Measurements from ENCODE around the gene GOLPH3.

Gene GOLPH3

DNA sequence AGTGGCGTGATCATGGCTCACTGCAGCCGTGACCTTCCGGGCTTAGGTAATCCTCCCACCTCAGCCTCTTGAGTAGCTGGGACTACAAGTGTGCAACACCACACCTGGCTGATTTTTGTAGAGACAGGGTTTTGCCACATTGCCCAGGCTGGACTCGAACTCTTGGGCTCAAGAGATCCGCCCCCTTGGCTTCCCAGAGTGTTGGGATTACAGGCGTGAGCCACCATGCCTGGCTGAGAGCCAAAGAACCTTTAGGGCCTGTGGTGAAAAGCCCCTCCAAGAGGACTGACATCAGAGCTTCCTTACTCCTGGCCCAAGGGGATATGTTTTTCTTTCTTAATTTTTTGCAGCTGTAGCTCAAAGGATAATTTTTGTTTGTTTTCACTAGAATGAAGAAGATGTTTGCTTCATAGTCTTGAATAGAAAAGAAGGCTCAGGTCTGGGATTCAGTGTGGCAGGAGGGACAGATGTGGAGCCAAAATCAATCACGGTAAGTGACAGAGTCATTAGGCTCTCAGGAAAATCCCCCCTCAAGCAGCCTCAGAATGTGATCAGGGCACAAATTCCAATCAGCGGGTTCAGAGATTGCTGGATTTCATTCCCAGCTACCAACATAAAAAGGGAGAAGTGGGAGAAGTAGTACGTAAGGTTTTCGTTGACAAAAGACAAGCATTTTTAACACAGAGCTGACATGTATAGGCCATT is 77.1 kb downstream of the GOLPH3 start:
- H3K27me3 ChIP-seq (ENCODE audit: low read depth, low read length): no peaks in the 10 kb centered on the region
- H3K27ac ChIP-seq (ENCODE audit: low read length): no peak overlapping the region
- H3K4me3 ChIP-seq (ENCODE audit: low read depth in 1 of 2, low read length in 2 of 2): no peak overlapping the region
- H3K9me3 ChIP-seq (ENCODE audit: control insufficient read depth in 1 of 2, low read length in 2 of 2): no peaks in the 10 kb centered on the region
- H3K4me1 ChIP-seq (ENCODE audit: control insufficient read depth in 1 of 2, insufficient read depth in 2 of 2, low read length in 2 of 2): peaks cover 0 to 24% of the 10 kb centered on the region in 2 donors
- peaks cover 12 to 13% of the 10 kb centered on the region in 2 donors for H3K36me3 ChIP-seq (ENCODE audit: control insufficient read depth in 1 of 2, insufficient read depth in 2 of 2, low read length in 2 of 2)

DNA sequence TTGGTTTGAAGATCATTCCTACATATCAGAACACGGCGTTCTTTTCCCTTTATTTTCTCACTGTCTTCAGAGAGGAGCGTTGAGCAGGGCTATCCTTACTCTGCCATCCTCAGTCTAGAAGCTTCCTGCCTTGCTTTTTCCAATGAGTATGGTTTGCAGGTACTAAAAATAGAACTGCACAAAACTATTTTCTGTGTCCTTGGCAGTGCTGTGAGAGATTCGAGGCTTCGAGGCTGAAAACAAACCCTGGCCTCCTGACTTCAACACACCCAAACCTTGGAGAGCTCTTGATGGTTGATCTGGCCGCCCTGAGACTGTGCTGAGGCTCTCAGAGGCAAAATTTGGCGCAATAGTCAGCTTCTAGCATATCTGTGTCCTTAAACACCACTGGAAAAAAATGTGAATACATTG is 78.9 kb downstream of the GOLPH3 start:
- H3K4me1 ChIP-seq (ENCODE audit: control insufficient read depth in 1 of 2, insufficient read depth in 2 of 2, low read length in 2 of 2): peaks cover 0 to 20% of the 10 kb centered on the region in 2 donors
- no peak overlapping the region for H3K27ac ChIP-seq (ENCODE audit: low read length)
- no peaks in the 10 kb centered on the region for H3K9me3 ChIP-seq (ENCODE audit: control insufficient read depth in 1 of 2, low read length in 2 of 2)
- H3K4me3 ChIP-seq (ENCODE audit: low read depth in 1 of 2, low read length in 2 of 2): no peak overlapping the region
- no peaks in the 10 kb centered on the region for H3K27me3 ChIP-seq (ENCODE audit: low read depth, low read length)
- no peaks in the 10 kb centered on the region for H3K36me3 ChIP-seq (ENCODE audit: control insufficient read depth in 1 of 2, insufficient read depth in 2 of 2, low read length in 2 of 2)

DNA sequence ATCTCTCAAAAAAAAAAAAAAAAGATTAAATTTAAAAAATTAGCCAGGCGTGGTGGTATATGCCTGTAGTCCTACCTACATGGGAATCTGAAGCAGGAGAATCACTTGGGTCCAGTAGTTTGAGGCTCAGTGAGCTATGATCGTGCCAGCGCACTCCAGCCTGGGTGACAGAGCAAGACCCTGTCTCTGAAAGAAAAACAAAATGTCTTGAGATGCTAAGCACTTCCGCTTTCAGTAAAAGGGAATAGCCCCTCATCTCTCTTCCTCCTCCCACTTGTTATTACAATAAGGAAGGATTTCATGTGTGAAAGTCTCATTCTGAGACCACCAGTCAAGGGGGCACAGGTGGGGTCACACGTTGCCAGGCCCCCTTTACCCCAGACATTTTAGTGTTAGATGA is 79.4 kb downstream of the GOLPH3 start:
- Histone ChIP-seq H3K9me3 (ENCODE audit: control insufficient read depth in 1 of 2, low read length in 2 of 2) (no peaks in the 10 kb centered on the region), H3K4me1 (ENCODE audit: control insufficient read depth in 1 of 2, insufficient read depth in 2 of 2, low read length in 2 of 2) (peaks cover 0 to 14% of the 10 kb centered on the region in 2 donors), H3K36me3 (ENCODE audit: control insufficient read depth in 1 of 2, insufficient read depth in 2 of 2, low read length in 2 of 2) (no peaks in the 10 kb centered on the region), H3K27ac (ENCODE audit: low read length) (no peak overlapping the region), H3K4me3 (ENCODE audit: low read depth in 1 of 2, low read length in 2 of 2) (no peak overlapping the region), H3K27me3 (ENCODE audit: low read depth, low read length) (no peaks in the 10 kb centered on the region)

DNA sequence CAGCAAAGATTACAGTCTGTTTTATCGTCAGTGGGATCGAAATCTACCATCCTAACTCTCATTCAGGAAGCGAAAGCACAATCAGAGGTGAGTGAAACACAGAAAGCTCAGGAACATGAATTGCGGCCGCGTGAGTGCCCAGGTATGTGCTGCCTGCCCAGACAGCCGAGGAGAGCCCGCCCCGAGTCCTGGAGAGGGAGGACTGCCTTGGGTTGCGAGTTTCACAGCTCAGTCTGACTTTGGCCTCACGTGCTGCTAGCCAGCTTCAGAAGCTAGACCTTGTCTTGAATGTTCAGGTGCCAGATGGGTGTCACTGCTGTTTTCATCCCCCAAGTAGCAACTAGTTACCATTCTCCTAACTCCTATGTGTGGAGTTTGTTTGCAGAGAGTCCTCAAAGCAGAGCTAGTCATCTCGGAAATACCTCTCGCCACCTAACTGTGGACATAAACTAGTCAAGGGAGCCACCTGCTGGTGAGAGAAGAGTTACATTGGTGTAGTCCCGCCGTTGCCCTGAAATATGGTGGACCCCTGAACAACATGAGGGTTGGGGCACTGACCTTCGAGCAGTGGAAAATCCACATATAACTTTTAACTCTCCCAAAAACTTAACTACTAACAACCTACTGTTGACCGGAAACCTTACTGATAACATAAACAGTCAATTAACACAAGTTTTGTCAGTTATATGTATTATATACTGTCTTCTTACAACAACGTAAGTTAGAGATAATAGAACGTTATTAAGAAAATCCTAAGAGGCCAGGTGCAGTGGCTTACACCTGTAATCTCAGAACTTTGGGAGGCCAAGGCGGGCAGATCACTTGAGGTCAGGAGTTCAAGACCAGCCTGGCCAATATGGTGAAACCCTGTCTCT is 80.9 kb downstream of the GOLPH3 start:
- Histone ChIP-seq H3K36me3 (ENCODE audit: control insufficient read depth in 1 of 2, insufficient read depth in 2 of 2, low read length in 2 of 2) (peaks cover 0 to 2% of the 10 kb centered on the region in 2 donors), H3K4me1 (ENCODE audit: control insufficient read depth in 1 of 2, insufficient read depth in 2 of 2, low read length in 2 of 2) (peaks cover 0 to 5% of the 10 kb centered on the region in 2 donors), H3K9me3 (ENCODE audit: control insufficient read depth in 1 of 2, low read length in 2 of 2) (no peaks in the 10 kb centered on the region), H3K4me3 (ENCODE audit: low read depth in 1 of 2, low read length in 2 of 2) (no peak overlapping the region), H3K27me3 (ENCODE audit: low read depth, low read length) (no peaks in the 10 kb centered on the region), H3K27ac (ENCODE audit: low read length) (no peak overlapping the region)

DNA sequence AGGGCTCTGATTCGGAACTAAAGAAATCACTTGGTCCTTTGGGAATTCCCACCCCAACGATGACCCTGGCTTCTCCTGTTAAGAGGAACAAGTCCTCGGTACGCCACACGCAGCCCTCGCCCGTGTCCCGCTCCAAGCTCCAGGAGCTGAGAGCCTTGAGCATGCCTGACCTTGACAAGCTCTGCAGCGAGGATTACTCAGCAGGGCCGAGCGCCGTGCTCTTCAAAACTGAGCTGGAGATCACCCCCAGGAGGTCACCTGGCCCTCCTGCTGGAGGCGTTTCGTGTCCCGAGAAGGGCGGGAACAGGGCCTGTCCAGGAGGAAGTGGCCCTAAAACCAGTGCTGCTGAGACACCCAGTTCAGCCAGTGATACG is 83.4 kb downstream of the GOLPH3 start:
- peaks cover 0 to 8% of the 10 kb centered on the region in 2 donors for H3K36me3 ChIP-seq (ENCODE audit: control insufficient read depth in 1 of 2, insufficient read depth in 2 of 2, low read length in 2 of 2)
- H3K27me3 ChIP-seq (ENCODE audit: low read depth, low read length): no peaks in the 10 kb centered on the region
- H3K27ac ChIP-seq (ENCODE audit: low read length): no peak overlapping the region
- no peak overlapping the region for H3K4me3 ChIP-seq (ENCODE audit: low read depth in 1 of 2, low read length in 2 of 2)
- no peaks in the 10 kb centered on the region for H3K9me3 ChIP-seq (ENCODE audit: control insufficient read depth in 1 of 2, low read length in 2 of 2)
- peaks cover 0 to 5% of the 10 kb centered on the region in 2 donors for H3K4me1 ChIP-seq (ENCODE audit: control insufficient read depth in 1 of 2, insufficient read depth in 2 of 2, low read length in 2 of 2)

DNA sequence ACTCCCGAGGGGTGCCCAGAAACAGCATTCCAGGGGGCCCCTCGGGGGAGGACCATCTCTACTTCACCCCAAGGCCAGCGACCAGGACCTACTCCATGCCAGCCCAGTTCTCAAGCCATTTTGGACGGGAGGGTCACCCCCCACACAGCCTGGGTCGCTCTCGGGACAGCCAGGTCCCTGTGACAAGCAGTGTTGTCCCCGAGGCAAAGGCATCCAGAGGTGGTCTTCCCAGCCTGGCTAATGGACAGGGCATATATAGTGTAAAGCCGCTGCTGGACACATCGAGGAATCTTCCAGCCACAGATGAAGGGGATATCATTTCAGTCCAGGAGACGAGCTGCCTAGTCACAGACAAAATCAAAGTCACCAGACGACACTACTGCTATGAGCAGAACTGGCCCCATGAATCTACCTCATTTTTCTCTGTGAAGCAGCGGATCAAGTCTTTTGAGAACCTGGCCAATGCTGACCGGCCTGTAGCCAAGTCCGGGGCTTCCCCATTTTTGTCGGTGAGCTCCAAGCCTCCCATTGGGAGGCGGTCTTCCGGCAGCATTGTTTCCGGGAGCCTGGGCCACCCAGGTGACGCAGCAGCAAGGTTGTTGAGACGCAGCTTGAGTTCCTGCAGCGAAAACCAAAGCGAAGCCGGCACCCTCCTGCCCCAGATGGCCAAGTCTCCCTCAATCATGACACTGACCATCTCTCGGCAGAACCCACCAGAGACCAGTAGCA is 83.9 kb downstream of the GOLPH3 start:
- Histone ChIP-seq H3K4me3 (ENCODE audit: low read depth in 1 of 2, low read length in 2 of 2) (no peak overlapping the region), H3K27me3 (ENCODE audit: low read depth, low read length) (no peaks in the 10 kb centered on the region), H3K27ac (ENCODE audit: low read length) (no peak overlapping the region), H3K4me1 (ENCODE audit: control insufficient read depth in 1 of 2, insufficient read depth in 2 of 2, low read length in 2 of 2) (no peaks in the 10 kb centered on the region), H3K9me3 (ENCODE audit: control insufficient read depth in 1 of 2, low read length in 2 of 2) (no peaks in the 10 kb centered on the region), H3K36me3 (ENCODE audit: control insufficient read depth in 1 of 2, insufficient read depth in 2 of 2, low read length in 2 of 2) (peaks cover 0 to 8% of the 10 kb centered on the region in 2 donors)

DNA sequence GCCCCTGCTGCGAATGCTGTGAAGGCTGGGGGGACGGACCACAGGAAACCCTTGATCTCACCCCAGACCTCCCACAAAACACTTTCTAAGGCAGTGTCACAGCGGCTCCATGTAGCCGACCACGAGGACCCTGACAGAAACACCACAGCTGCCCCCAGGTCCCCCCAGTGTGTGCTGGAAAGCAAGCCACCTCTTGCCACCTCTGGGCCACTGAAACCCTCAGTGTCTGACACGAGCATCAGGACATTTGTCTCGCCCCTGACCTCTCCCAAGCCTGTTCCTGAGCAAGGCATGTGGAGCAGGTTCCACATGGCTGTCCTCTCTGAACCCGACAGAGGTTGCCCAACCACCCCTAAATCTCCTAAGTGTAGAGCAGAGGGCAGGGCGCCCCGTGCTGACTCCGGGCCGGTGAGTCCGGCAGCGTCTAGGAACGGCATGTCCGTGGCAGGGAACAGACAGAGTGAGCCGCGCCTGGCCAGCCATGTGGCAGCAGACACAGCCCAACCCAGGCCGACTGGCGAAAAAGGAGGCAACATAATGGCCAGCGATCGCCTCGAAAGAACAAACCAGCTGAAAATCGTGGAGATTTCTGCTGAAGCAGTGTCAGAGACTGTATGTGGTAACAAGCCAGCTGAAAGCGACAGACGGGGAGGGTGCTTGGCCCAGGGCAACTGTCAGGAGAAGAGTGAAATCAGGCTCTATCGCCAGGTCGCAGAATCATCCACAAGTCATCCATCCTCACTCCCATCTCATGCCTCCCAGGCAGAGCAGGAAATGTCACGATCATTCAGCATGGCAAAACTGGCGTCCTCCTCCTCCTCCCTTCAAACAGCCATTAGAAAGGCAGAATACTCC is 84.7 kb downstream of the GOLPH3 start:
- no peaks in the 10 kb centered on the region for H3K9me3 ChIP-seq (ENCODE audit: control insufficient read depth in 1 of 2, low read length in 2 of 2)
- no peaks in the 10 kb centered on the region for H3K4me1 ChIP-seq (ENCODE audit: control insufficient read depth in 1 of 2, insufficient read depth in 2 of 2, low read length in 2 of 2)
- H3K4me3 ChIP-seq (ENCODE audit: low read depth in 1 of 2, low read length in 2 of 2): no peak overlapping the region
- H3K27me3 ChIP-seq (ENCODE audit: low read depth, low read length): no peaks in the 10 kb centered on the region
- H3K27ac ChIP-seq (ENCODE audit: low read length): no peak overlapping the region
- peaks cover 0 to 8% of the 10 kb centered on the region in 2 donors for H3K36me3 ChIP-seq (ENCODE audit: control insufficient read depth in 1 of 2, insufficient read depth in 2 of 2, low read length in 2 of 2)

DNA sequence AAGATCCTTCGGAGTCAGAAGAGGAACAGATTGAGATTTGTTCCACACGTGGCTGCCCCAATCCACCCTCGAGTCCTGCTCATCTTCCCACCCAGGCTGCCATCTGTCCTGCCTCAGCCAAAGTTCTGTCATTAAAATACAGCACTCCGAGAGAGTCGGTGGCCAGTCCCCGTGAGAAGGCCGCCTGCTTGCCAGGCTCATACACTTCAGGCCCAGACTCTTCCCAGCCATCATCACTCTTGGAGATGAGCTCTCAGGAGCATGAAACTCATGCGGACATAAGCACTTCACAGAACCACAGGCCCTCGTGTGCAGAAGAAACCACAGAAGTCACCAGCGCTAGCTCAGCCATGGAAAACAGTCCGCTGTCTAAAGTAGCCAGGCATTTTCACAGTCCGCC is 85.9 kb downstream of the GOLPH3 start:
- H3K4me3 ChIP-seq (ENCODE audit: low read depth in 1 of 2, low read length in 2 of 2): no peak overlapping the region
- H3K27me3 ChIP-seq (ENCODE audit: low read depth, low read length): no peaks in the 10 kb centered on the region
- H3K4me1 ChIP-seq (ENCODE audit: control insufficient read depth in 1 of 2, insufficient read depth in 2 of 2, low read length in 2 of 2): no peaks in the 10 kb centered on the region
- H3K36me3 ChIP-seq (ENCODE audit: control insufficient read depth in 1 of 2, insufficient read depth in 2 of 2, low read length in 2 of 2): peaks cover 0 to 8% of the 10 kb centered on the region in 2 donors
- H3K27ac ChIP-seq (ENCODE audit: low read length): no peak overlapping the region
- H3K9me3 ChIP-seq (ENCODE audit: control insufficient read depth in 1 of 2, low read length in 2 of 2): no peaks in the 10 kb centered on the region

DNA sequence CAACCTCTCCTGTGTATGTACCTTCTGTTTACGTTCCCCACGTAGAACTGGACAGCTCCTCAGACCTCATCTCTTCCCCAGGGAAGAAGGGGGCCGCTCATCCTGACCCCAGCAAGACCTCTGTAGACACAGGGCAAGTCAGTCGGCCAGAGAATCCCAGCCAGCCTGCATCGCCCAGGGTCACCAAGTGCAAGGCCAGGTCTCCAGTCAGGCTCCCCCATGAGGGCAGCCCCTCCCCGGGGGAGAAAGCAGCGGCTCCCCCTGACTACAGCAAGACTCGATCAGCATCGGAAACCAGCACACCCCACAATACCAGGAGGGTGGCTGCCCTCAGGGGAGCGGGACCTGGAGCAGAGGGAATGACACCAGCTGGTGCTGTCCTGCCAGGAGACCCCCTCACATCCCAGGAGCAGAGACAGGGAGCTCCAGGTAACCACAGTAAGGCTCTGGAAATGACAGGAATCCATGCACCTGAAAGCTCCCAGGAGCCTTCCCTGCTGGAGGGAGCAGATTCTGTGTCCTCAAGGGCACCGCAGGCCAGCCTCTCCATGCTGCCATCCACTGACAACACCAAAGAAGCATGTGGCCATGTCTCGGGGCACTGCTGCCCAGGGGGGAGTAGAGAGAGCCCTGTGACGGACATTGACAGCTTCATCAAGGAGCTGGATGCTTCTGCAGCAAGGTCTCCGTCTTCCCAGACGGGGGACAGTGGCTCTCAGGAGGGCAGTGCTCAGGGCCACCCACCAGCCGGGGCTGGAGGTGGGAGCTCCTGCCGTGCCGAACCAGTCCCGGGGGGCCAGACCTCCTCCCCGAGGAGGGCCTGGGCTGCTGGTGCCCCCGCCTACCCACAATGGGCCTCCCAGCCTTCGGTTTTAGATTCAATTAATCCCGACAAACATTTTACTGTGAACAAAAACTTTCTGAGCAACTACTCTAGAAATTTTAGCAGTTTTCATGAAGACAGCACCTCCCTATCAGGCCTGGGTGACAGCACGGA is 86.7 kb downstream of the GOLPH3 start:
- peaks cover 0 to 8% of the 10 kb centered on the region in 2 donors for H3K36me3 ChIP-seq (ENCODE audit: control insufficient read depth in 1 of 2, insufficient read depth in 2 of 2, low read length in 2 of 2)

DNA sequence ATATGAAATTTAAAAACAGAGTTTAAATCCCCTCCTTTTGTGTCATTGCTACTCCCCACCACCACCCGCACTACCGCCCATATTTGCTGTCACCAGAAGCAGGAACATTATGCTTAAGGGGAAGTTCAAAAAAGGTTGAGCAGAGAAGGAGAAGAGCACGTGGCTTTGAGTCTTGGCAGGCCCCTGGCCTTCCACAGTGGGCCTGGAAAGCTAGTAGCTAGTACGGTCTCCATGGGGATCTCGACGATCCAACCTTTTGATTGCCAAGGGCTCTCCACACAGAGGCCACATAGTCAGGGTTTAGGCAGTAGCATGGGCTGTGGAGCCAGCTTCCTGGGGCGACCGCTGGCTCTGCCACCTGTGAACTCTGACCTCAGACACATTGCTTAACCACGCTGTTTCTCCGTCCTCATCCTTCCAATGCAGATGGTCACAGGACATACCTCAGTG is 90.1 kb downstream of the GOLPH3 start:
- no peaks in the 10 kb centered on the region for H3K27me3 ChIP-seq (ENCODE audit: low read depth, low read length)
- no peaks in the 10 kb centered on the region for H3K9me3 ChIP-seq (ENCODE audit: control insufficient read depth in 1 of 2, low read length in 2 of 2)
- no peak overlapping the region for H3K27ac ChIP-seq (ENCODE audit: low read length)
- H3K4me3 ChIP-seq (ENCODE audit: low read depth in 1 of 2, low read length in 2 of 2): no peak overlapping the region
- H3K4me1 ChIP-seq (ENCODE audit: control insufficient read depth in 1 of 2, insufficient read depth in 2 of 2, low read length in 2 of 2): no peaks in the 10 kb centered on the region
- peaks cover 0 to 8% of the 10 kb centered on the region in 2 donors for H3K36me3 ChIP-seq (ENCODE audit: control insufficient read depth in 1 of 2, insufficient read depth in 2 of 2, low read length in 2 of 2)

More for the DNA sequence above, 86.7 kb downstream of the GOLPH3 start:
- Histone ChIP-seq H3K4me1 (ENCODE audit: control insufficient read depth in 1 of 2, insufficient read depth in 2 of 2, low read length in 2 of 2) (no peaks in the 10 kb centered on the region), H3K27ac (ENCODE audit: low read length) (no peak overlapping the region), H3K9me3 (ENCODE audit: control insufficient read depth in 1 of 2, low read length in 2 of 2) (no peaks in the 10 kb centered on the region), H3K27me3 (ENCODE audit: low read depth, low read length) (no peaks in the 10 kb centered on the region), H3K4me3 (ENCODE audit: low read depth in 1 of 2, low read length in 2 of 2) (no peak overlapping the region)

All from muscle layer of duodenum (tissue), 2 donors.